CD1c-positive myeloid dendritic cell (primary cell): Measurements from ENCODE around the gene MGMT.

Source experiments
- DNase-seq: peaks from one replicate; pipeline ENCODE4 v3.0.0-alpha.2; 2016; ENCODE audit errors: extremely low spot score

Gene MGMT

DNA sequence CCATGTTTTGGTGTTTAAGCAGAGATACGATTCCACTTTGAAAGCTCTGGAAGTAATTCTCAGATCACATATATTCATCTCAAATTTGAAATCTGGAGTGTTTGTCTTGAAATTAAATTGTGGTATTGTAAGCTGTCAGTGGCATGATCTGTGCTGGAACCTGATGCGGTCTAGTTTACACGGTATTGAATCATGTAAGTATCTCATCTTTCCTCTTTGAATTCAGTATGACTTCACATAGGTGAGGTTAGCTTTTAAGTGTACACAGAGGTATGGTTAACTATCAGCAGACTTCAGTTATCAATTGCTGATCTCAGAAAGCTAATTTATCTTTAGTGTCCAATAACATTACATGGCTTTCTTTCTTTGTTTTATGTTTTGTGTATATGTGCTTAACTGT is 155.2 kb downstream of the MGMT start:
- DNase-seq = no peak

DNA sequence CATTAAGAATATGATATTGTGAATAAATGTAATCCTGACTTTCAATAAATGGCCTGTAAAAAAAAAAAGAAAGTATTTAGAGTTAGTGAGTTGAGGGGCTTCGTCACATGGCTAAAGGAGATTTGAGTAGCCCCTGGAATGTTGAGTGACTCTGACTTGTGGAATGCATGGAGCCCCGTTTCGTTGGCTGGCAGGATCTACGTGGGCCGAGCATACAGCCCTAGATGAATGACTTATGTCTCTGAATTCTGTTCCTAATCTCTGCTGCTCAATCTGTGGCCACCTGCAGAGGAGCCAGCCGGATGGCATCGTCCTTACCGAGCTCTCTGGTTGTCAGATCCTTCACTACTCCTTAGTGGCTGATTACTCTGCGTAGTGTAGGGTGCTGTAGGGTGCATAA is 155.7 kb downstream of the MGMT start:
- DNase-seq = no peak

DNA sequence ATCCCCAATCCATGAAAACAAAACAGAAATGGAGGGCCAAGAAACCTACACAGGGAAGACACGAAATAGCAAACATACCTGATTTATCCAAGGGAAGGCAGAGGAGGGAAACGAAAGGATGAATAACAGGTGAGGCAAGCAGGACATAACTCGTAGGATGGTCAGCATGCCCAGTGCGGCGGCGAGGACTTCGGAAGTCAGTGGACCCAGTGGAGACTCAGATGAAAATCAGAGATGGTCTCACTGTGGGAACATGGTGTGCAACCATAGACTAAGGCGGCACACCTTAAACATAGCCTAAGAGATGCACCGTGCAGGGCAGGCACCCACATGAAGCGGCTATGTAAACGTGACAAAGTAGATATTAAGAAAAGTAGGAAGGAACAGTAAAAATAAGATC is 157.5 kb downstream of the MGMT start:
- DNase-seq = no peak

DNA sequence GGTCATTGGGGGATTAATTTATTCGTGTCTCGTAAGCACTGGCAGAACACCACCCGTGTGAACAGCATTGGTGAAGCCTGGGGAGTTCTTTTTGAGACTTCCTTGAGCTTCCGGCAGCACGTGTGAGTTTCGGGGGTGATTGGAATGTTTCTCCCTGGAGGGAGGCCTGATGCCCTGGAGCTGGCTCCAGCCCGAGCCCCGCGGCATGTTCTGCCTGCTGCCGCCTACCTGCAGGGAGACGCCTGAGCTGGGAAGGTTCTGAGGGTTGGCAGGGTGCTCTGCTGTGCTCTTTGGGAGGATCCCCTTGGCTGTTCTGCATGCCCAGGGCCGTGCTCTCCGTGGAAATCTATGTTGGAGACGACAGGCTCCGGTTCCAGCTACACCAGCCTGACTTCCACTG is 159.3 kb downstream of the MGMT start:
- no peak for DNase-seq

DNA sequence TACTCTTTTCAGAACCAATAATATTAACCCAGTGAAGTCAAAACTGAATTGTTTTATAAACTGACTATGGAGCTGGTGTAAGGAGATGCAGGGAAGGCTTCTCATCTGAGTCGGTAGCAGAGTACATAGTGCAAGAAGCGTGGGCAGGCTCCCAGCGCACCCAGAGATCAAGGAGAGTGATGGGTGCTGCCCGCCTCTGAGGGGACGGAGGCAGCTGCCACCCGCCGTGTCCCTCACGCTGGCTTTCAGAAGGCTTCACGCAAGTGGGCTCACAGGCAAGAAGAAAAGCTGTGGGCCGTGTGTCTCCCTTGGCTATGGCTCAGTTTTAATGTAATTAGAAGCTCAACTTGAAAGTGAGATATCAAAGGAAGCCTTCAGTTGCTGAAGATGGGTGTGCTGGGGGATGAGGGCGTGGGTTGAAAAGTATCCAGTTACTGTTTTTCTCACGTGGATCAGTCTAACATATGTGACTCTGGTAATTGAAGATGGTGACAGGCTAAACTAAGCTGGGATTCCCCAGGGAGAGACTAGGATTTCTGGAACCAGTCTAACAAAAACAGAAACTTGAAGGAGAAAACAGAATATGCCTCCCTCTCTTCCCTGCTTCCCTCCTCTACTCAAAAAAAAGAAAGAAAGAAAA is 159.9 kb downstream of the MGMT start:
- DNase-seq = no peak

DNA sequence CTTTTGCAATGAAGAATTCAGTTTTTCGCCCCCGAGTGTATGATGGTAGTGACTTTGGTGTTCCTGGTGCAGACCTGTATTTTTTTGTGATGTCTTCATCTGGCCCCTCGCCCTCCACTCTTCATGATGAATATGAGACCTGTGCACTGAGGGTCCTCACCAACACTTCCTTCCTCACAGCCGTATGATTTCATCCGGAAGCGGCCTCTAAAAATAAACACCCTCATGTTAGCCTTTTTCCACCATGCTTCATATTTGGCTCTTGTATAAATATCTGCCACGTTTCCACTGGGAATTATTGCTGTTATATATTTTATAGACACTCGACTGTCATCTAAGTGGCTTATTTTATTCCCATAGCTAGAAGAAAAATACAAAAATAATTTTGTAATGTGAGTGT is 160.4 kb downstream of the MGMT start:
- DNase-seq = no peak

DNA sequence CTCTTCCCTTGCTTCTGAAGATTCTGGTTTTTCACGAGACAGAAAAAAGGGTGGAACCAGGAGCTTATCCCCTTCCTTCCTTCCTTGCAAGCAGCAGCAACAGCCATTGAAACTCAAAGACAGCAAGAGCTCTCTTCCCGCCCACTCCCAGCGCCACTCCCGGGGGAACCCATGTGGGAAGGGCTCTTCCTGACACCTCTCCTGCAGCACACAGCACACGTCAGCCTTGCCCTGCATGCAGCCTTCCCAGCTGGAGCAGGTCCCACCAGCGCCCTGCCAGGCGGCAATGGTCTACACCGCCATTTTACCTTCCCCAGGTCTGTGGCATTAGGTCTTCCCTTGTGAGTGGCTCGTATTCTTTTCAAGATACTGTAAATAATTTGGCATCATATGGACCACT is 161.8 kb downstream of the MGMT start:
- DNase-seq = no peak

DNA sequence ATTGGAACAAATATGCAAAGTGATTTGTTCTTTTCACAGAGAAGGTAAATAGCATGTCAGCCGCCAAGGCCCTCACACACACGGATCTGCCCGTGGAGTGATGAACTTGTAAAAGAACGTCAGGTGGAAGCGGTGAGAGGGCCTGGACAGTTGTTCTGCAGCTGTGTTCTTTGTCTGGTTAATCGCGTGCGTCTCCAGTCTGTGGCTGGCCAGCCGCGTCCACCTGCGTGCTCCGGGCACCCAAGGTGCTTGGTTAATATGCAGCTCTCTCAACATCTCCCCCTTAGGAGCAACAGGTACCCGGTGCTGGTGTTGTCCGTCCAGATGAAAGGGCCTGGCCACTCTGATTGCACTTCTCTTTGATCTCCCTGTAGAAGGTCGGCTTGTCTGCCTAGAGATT is 162.9 kb downstream of the MGMT start:
- DNase-seq = no peak

DNA sequence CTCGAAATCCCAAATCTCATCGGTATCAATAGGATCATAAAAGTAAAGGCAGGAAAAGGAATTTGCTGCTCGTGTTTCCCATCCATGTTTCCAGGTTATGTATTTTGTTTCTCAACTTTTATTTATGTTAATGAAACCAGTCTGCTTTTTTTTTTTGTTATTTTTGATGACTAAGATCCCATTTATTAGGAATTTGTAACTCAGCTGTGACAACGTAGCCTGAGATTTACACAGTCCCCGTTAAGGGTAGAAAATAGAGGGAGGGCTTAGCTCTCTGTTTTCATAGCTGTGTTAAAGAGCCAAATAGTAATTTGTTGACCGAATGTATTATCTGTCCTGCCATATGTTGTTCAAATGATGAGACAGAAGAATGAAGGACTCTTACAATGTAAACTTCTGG is 164.0 kb downstream of the MGMT start:
- DNase-seq = no peak

DNA sequence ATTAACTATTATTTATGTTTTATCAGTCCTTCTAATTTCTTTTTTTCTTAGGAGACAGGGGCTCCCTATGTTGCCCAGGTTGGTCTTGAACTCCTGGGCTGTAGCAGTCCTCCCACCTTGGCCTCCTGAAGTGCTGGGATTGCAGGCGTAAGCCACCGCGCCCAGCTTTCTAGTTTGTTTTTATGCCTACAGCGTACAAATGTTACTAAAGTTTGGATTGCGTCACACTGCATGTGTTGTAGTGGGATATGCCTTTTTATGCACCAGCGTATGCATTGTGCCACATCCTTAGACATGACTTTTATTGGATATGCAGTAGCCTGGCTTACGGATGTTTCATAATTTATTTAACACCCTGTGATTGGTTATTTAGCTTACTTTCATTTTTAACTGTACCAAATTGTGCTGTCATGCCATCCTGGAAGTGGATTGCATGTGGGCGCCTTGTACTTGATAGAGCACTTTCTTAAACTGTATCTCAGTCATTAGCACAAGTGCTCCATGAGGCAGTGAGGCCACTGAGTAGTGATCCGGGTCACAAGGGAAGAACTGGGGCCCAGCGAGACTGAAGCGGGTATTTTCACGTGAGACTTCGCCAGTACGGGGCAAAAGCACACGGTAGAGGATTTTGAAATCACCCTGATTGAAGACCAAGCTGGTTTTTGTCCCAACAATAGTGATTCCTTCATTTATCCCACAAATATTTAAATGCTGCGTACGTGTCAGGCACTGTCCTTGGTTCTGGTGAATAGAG is 165.0 kb downstream of the MGMT start:
- no peak for DNase-seq

DNA sequence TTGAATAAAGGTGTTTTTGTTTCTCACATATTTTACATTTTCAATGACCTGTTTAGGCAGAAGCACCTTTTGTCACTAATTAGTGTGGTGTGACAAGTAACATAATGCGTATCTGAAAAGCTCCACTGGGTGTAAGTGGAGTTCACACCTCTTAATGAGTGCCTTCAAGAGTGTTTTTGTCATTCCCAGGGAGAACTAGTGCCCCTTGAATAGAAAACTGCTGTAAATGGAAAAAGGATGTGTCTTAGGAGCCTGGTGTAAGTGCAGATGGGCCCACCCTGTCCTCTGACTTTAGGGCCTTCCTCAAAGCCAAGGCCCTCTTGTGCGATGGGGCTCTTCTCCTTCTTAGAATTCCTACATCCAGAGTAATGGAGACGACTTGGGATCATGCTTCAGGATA is 170.0 kb downstream of the MGMT start:
- no peak for DNase-seq

DNA sequence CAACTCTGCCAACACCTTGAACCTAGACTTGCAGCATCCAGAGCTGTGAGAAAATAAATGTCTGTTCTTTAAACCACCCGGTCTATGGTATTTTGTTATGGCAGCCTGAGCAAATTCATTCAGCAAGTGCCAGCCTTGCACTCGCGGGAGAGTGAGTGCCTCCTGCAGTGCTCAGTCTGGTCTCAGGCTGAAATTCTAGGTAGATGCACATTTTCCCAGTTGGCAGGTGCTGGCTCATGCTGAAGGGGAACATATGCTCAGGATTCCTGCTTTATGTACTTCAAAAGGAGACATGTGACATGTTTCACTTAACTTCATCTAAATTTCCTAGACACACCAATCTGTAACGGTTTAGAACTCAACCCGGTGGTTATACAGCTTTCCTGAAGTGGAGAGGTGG is 170.8 kb downstream of the MGMT start:
- no peak for DNase-seq

DNA sequence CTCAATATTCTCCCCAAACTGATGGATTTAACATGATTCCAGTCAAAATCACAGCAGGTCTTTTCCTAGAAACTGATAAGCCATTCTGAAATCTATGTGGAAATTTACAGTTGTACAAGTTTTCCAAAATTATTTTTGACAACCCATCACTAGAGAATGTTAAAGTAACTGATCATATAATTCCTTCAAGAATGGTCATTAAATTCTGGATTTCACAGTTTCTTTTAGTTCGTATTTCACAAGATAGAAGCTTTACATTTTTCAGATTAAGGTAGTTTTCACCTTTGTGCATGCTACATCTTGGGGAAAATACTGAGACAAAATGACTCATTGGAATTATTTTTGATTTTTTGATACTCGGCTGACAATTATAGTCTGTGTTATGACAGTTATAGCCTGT is 174.3 kb downstream of the MGMT start:
- DNase-seq = no peak

DNA sequence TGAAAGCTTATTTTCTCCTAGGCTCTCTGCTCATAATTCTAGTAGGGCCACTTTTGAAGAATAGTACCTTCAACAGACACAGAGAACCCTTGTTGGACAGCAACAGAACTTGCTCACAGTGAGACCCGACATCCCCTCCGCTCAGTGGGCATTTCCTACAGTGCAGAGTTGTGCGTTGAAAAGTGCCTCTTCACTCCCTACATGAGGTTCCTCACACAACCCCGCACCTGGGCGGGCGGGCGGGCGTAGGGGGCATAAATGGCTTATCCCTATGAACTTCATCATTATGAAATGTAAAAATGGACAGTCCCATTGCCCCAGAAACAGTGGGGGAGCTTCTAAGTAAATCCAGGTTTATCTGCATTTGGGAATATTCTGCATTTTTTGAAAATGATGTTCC is 174.9 kb downstream of the MGMT start:
- DNase-seq = no peak

DNA sequence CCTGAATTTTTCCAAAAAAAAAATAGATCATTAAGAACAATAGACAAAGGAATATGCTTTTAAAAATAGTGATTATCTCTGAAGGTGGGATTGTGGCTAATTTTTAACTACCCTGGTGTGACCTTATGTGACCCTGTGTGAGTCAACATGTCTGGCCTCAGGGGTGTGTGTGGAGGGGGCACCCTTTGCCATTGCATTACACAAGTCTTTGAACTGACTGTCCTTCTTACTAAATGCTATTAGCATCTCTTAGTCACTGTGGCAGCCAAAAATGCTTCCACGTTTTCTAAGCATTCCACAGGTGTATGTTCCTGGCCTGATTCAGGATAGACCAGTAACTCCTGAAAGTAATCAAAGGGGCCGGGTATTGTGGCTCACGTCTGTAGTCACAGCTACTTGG is 175.4 kb downstream of the MGMT start:
- no peak for DNase-seq

DNA sequence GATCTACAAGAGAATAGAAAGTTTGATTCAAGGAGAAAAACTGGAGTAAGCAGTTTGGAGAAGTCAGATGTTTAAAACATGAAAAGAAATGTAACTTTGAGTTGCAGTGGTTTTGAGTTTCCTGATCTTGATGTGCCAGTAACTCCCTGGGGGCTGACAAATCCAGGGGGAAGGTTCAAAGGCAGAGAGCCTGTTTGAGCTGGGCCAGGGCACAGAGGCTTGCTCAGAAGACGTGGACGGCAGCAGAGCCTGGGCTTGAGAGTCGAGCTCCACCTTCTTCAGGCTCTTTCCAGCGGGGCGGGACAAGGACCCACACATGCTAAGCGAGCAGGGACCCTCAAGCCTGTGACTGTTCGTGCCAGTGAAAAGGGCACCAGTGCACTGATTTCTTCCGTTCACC is 176.2 kb downstream of the MGMT start:
- DNase-seq = no peak

DNA sequence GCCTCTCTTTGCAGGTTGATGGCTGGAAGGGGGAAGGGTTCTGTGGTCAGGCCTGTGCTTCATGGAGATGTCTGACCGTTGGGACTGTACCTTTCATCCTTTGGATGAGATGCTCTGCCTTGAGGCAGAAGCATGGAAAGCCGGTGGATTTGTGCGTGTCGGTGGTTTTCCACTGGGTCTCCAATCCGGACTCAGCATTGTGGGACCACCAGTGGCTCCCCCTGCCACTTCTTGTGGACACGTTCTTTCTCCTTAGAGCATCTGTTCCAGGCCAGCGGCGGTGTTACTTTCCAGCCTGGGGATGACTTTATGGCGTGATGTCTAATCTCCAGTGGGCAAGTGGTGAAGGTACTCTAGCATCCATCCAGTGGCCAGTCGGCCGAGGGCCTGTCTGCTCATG is 178.4 kb downstream of the MGMT start:
- no peak for DNase-seq

DNA sequence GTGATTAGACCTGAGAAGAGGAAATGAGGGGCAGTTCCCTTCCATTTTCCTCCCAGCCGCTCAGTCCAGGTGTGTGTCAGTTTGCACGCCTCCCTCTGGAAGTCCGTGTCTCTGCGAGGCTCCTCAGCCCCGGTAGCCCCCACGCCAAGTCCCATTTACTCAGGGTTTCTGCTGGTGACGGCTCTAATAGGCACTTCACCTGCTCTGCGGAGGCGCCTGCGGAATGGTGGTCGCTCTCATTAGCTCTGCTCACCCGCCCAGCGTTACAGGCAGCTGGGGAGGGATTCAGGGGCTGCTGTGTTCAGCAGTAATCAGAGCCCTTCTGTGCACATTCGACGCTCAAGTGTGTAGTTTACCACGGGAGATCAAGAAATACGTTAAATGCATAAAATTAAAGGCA is 179.9 kb downstream of the MGMT start:
- no peak for DNase-seq

DNA sequence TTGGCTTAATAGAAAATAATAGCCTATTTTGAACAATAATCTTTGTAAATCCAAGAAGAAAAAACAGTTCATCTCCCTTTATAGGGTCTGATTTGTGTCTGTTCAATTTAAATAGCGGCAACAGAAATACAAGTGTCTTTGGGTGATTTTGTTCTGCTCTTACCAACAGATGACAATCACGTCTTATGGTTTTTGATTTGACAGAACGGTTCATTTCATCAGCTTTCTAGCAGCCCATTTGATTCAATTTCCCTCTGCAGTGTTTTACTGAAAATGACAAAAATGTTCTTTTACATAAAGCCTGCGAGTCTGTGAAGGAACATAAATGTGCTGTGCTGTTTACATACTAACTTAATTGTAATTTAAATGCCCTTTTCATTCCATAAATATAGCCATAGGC is 180.5 kb downstream of the MGMT start:
- no peak for DNase-seq

DNA sequence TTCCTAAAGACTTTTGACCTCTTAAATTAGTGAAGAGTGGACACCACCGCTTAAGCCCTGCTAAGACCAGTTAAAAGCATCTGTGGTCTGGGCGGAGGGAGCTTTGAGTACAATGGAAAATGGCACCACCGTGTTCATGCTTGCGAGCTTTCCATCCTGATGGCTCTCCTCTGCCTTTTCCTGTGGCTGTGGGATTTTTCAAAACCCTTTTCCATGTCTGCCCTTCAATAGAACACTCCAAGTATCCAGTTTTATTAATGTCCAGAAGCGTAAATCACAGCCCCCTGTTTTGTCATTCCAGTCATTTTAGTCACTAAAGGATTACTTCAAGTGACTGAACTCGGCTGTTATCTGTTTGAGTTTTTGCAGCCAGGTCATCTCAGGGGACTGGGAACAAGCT is 181.8 kb downstream of the MGMT start:
- no peak for DNase-seq

DNA sequence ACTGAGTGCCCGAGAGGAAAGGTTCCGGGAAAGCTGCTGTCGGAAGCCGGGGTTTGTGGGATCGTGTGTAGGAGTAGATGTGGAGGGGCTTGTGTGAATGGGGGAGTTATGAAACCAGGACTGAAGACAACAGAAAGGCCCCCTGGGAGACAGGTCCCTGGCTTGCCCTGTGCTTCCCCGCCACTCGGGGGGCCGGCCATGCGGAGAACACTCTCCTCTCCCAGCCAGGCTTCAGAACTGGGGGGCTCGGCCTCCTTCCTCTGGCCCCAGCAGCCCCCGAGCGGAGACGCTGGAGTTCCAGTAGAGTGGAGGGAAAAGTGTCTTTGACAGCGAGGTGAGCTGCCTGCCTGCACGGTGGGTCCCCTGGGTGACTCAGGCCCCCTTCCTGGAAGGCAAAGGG is 185.0 kb downstream of the MGMT start:
- DNase-seq = no peak

DNA sequence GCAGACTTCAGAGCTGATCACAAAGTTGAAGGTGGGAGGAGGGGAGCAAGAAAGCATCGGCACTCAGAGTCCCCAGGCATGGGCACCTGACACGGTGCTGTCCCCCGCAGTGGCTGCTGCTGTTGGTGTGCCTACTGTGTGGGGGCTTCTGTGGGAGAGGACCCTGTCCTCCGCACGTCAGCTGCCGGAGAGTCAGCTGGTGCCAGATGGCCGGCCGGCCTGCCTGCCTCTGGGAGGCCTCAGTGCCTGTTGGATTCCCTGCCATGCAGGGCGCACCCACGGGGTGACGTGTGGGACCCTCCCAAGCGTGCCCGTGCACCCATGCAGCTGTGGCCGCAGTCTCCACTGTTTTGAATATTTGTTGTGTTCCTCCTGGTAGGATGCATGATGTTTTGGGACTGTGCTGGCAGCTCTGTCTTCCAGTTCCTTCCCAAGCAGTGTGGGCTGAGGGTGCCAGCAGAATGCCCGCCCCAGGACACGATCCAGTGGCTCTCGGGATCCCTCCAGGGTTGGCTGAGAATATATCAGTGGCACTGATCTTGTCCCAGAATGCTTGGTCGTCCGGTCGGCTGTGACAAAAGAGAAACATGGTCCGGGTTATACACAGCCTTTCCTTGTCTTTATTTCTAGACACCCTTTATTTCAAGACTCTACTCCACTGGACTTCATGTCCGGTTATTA is 185.6 kb downstream of the MGMT start:
- no peak for DNase-seq

DNA sequence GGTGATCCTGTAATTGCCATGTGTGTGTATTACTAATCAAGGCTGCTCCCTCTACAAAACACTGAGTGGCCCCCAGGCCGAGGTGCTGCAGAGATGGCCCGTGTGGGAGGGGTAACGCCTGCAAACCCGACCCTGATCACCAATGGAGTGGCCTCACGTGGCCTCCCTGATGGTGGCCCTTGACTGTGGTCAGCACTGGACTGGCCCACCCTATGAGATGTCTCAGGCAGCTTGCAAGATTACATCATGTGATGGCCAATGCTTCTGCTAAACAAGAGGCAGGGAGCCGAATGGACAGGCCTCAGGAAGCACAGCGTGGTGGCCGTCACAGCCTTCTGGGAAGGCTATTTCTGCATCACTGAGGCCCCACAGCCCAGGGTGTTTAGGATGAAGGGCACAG is 186.4 kb downstream of the MGMT start:
- no peak for DNase-seq
